GM18867 (cell line): ENCODE measurements around the gene UBASH3B.

ENCODE experiments used
- ATAC-seq: cut with Tn5 transposase; IDR thresholded peaks from one replicate; pipeline ENCODE4 v1.9.1; 2021; ENCODE audit warnings: mild to moderate bottlenecking, moderate library complexity; ENCODE audit not compliant: unreplicated experiment

Gene UBASH3B

GRCh38 chr11:122646549-122647340, 8.8 kb upstream of the UBASH3B start:
- ATAC-seq = no peak

GRCh38 chr11:122647736-122648275, 7.7 kb upstream of the UBASH3B start:
- no peak for ATAC-seq

DNA sequence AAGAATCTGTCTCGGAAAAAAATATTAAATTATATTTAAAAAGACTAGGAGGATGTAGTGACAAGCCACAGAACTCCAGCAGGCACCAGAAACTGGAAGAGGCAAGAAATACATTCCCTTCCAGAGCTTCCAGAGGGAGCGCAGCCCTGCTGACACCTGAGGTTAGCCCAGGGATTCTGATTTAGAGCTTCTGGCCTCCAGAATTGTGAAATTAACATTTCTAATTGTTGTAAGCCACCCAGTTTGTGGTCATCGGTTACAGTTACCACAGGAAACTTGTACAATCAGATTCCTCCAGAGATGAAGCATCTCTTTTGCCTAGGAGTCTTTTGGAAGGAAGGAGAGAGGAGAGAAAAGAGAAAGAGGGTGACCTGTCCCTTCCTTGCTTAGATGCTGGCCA, 6.4 kb upstream of the UBASH3B start:
- no peak for ATAC-seq

DNA sequence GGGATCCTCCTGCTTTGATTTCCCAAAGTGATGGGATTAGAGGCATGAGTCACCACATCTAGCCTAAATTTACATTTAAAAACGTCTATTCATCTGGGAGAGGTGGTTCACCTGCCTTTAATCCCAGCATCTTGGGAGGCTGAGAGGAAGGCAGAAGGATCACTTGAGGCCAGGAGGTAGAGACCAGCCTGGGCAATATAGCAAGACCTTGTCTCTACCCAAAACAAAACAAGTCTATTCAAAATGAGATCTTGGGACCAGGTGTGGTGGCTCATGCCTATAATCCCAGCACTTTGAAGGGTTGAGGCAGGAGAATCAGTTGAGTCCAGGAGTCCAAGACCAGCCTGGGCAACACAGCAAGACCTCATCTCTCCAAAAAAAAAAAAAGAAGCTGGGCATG, 4.9 kb upstream of the UBASH3B start:
- ATAC-seq = no peak

GRCh38 chr11:122652495-122652894, 3.0 kb upstream of the UBASH3B start:
- no peak for ATAC-seq

GRCh38 chr11:122653916-122654585, 1.5 kb upstream of the UBASH3B start:
- no peak for ATAC-seq

DNA sequence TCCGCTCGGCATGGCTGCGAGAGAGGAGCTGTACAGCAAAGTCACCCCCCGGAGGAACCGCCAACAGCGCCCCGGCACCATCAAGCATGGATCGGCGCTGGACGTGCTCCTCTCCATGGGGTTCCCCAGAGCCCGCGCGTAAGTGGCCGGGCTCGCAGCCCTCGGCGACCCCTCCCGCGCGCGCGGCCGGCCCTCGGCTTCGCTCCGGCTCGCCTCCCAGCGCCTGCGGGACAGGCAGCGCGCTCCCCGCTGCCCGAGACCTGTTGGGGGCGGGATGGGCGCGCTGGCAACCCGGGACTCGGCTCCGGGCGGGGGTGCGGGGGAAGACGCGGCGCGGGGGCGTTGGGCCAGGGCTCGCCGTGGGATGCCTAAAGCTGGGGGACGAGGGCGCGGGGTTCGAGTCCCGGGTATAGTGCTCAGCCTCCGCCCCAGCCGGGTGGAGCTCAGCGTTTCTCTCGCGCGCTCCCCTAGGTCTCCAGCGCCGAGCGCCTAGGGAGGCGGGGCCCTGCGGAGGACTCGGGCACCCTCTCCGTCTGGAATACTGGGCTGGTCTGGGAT, 630 bp downstream of the UBASH3B start:
- ATAC-seq = peak; percentile 53

DNA sequence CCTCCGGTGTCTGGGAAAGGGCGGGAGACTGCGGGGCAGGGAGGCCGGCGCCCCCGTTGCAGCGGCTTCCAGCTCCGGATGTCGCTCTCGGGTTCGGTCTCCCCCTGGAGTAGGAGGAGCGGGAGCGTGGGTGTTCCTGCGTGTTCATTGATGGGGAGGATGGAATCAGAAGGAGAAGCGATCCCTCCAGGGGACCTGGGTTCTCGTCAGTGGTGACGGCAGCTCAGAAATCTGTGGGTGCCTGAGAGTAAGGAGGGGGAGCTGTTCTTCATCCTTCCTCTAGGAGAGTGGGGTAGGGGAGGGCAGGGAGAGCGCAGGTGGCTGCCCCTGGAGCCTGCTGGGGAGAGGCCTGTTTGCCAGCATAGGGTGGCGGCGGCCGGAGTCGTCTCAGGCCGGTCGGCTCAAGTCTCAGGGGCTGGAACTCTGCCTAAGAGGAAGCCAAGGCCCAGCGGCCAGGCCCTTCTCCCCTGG, 1.1 kb downstream of the UBASH3B start:
- no peak for ATAC-seq

GRCh38 chr11:122659676-122660554, 4.4 kb downstream of the UBASH3B start:
- no peak for ATAC-seq

GRCh38 chr11:122661182-122661945, 5.8 kb downstream of the UBASH3B start:
- ATAC-seq = no peak

- no peak for ATAC-seq
Observed at GRCh38 chr11:122663056-122663740, 7.7 kb downstream of the UBASH3B start.

GRCh38 chr11:122663764-122664163, 8.2 kb downstream of the UBASH3B start:
- no peak for ATAC-seq

DNA sequence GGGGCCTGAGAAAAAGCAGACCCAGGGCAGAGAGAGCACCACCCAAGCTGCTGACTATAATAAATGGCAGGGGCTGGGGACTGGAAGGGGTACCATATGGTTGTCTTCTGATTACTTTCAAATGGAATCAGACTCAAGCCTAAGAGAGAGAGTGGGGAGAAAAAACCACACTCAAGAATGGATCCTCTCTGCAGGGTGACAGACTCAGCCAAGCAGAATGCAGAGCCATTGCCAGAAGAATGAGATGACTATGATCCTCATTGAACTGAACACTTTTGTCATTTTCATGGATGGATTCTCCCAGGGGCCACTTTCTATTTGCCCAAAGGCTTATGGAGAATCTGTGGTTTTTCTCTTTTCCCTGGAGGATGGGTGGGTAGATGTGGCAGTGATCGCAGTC, 8.7 kb downstream of the UBASH3B start:
- no peak for ATAC-seq

- ATAC-seq = no peak
Observed at GRCh38 chr11:122665861-122666260, 10.3 kb downstream of the UBASH3B start.

DNA sequence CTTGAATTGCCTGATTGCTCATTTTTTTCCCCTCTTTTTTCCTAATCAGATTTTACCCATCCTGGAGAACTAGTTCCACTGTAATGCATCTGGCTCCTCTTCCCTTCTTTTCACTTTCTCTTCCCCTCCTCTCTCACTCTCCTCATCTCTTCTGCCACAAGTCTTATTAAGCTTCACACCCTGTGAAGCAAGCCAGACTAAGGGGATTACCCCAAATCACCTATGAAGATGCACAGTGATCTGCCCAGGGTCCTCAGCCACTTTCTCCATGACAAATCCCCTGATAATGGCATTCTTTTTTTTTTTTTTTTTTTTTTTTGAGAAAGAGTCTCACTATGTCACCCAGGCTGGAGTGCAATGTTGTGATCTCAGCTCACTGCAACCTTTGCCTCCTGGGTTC, 11.2 kb downstream of the UBASH3B start:
- ATAC-seq = no peak

DNA sequence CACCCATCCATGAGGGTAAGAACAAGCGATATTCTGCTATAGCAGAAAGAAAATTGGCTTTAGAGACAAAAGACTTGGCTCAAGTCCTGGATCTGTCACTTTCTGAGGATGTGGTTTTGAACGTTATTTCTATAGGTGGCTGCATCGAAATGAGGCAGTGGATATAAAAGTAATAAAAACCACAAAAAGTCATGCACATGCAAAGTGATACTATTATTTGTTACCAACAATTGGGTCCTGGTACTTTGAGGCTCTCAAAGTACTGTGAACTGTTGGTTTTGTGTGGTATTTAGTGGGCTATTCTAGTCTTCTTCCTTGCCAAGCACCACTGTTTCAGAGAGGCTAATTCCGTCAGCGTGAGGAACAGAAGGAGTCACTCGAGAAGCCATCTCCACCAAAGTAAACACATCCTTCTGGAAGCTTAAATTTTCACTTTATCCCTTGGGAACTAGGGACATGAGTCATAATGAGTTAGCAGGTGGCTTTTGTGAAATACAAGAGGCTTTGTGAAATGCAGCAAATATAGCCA, 13.1 kb downstream of the UBASH3B start:
- no peak for ATAC-seq

DNA sequence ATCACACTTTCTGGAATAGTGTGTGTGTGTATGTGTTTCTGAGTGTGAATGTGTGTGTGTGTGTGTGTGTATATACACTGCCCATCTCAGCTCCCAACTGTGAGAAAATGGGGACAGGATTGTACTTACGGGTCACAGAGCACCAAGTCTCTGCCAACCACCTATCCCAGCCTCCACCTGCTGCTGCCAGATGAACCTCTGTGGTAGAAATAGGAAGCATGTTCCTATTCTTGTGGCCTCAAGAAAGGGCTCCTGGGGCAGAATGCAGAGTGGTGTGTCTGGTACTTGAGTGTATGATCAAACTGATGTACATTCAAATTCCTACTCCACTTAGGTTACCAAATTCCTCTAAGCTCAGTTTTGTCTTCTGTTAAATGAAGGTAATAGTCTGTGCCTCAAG, 14.6 kb downstream of the UBASH3B start:
- no peak for ATAC-seq

GRCh38 chr11:122671400-122671891, 15.9 kb downstream of the UBASH3B start:
- ATAC-seq = no peak

DNA sequence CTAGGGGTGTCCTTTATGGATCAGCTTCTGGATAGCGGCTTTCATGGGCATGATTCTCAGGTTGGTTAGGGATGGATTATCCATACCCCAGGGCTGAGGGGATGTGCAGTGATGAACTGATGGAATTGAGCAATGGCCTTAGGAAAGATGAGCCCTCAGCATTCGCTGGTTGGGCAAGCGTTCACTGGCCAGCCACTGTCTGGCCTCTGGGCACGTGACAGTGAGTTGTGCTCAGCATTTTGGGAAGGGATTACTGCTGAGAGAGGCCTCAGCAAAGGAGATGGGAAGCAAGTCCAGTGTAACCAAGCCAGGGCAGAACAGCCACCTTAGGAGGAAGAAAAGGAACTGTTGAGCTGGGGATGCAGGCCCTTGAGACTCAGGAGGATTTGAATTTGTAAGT, 17.4 kb downstream of the UBASH3B start:
- ATAC-seq = no peak
